HCT116 (cell line): ENCODE measurements around the gene ZFYVE16.

Experiments used
- CTCF ChIP-seq, 3 experiments: fragments of 200-600 bp in 1 of 3; sonication (generic) in 1 of 3; IDR thresholded peaks in 2 of 3; conservative IDR thresholded peaks in 1 of 3; 2 replicates each; pipeline ENCODE4 v1.5.1; 2012 to 2017; ENCODE audit warnings: low read depth in 2 of 3, low read length in 2 of 3, antibody characterized with exemption in 1 of 3, borderline replicate concordance in 1 of 3, control low read depth in 1 of 3, mild to moderate bottlenecking in 1 of 3, mixed read lengths in 1 of 3, mixed run types in 1 of 3, moderate library complexity in 1 of 3; ENCODE audit not compliant: insufficient read depth in 1 of 3
- POLR2A ChIP-seq: IDR thresholded peaks from 2 replicates; pipeline ENCODE4 v1.7.0; 2011; ENCODE audit warnings: borderline replicate concordance; ENCODE audit not compliant: insufficient read depth, insufficient read length; ENCODE audit errors: extremely low read depth

DNA sequence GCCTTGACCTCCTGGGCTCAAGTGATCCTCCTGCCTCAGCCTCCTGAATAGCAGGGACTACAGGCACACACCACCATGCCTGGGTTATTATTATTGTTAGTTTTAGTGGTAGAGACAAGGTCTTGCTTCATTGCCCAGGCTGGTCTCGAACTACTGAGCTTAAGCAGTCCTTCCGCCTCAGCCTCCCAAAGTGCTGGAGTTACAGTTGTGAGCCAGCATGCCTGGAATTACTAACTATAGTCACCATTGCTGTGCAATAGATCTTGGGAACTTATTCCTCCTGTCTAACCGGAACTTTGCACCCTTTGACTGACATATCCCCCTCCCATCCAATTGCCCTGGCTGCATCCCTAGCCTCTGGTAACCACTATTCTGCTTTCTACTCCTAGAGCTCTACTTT is 83.4 kb downstream of the ZFYVE16 start:
- TF ChIP-seq POLR2A (no peak), CTCF (IDR thresholded peaks at IDR 0.05 in 2 of 3, conservative IDR thresholded peaks at IDR 0.05 in 1 of 3; ENCODE audit: borderline replicate concordance in 1 of 3, insufficient read depth in 1 of 3, low read depth in 2 of 3, low read length in 2 of 3) (no peak)
